ENCODE data around the gene RAB18.

GRCh38 chr10:27531336-27531847 lies 27.3 kb downstream of the RAB18 start:
- TF ChIP-seq ZNF274 (IDR thresholded peaks at IDR 0.05; ENCODE audit: low read depth, low read length) (no peak), YY1 (IDR thresholded peaks at IDR 0.05; ENCODE audit: insufficient read depth, insufficient read length) (no peak), SUZ12 (IDR thresholded peaks at IDR 0.05; ENCODE audit: extremely low read depth, insufficient read depth, insufficient read length) (no peak)

Data from NT2/D1 (cell line).